ENCODE measurements around the gene ACAN. TPM values are rescaled to one million over a fixed set of nuclear protein-coding genes. Genes with fewer than 3 reads are reported as not detected.

The ACAN gene
- total and polyA plus RNA-seq, 9 of the 15 experiments (the other 6 are each of a cell fraction or from before 2014, with no cell fraction given) = not detected

- peak; percentile 81; the same call in 1 of the 2 replicates for TF ChIP-seq ZNF583 (CRISPR knock-in tag; IDR thresholded peaks at IDR 0.05)
- peak in 1 of 2 experiments; percentile 77; a peak in 1 of 4 replicates for TF ChIP-seq TEAD1 (CRISPR knock-in tag; IDR thresholded peaks at IDR 0.05)
- TF ChIP-seq ZBTB34 (CRISPR knock-in tag; IDR thresholded peaks at IDR 0.05) = peak; percentile 81; the same call in 1 of the 2 replicates
- no peak for TF ChIP-seq ZNF354B (CRISPR knock-in tag; IDR thresholded peaks at IDR 0.05)
- TF ChIP-seq ZNF589 (CRISPR knock-in tag; IDR thresholded peaks at IDR 0.05; ENCODE audit: low read depth) = peak; percentile 88
- TF ChIP-seq SNRNP70 (optimal IDR thresholded peaks at IDR 0.05; ENCODE audit: low read depth, low read length) = no peak
- no peak for TF ChIP-seq MCM5 (IDR thresholded peaks at IDR 0.05; ENCODE audit: low read depth)
- peak; percentile 97 for TF ChIP-seq ZBTB5 (IDR thresholded peaks at IDR 0.05)
- TF ChIP-seq C11orf30 (IDR thresholded peaks at IDR 0.05; ENCODE audit: low read depth) = peak; percentile 93
- TF ChIP-seq XRCC4 (IDR thresholded peaks at IDR 0.05; ENCODE audit: extremely low read depth, insufficient read depth, insufficient read length) = no peak
- peak; percentile 67 for TF ChIP-seq DPF2 (IDR thresholded peaks at IDR 0.05)
- TF ChIP-seq KLF6 (CRISPR knock-in tag; IDR thresholded peaks at IDR 0.05; ENCODE audit: borderline replicate concordance) = peak; percentile 87
- peak; percentile 98 for TF ChIP-seq DMBX1 (CRISPR knock-in tag; IDR thresholded peaks at IDR 0.05; ENCODE audit: borderline replicate concordance)
- TF ChIP-seq CUX1 (CRISPR knock-in tag; IDR thresholded peaks at IDR 0.05) = peak; percentile 90
- TF ChIP-seq FOXK2 (conservative IDR thresholded peaks at IDR 0.05 in 1 of 2, IDR thresholded peaks at IDR 0.05 in 1 of 2; ENCODE audit: low read depth in 2 of 2) = no peak
- TF ChIP-seq STAT5B (CRISPR knock-in tag; IDR thresholded peaks at IDR 0.05) = 0 out of 2 replicates have a peak, but pooled peaks have one; percentile 41
- TF ChIP-seq ILK (tag; IDR thresholded peaks at IDR 0.05; ENCODE audit: borderline replicate concordance, low read depth) = peak; percentile 69; the same call in 1 of the 2 replicates
- no peak for TF ChIP-seq ZNF740 (CRISPR knock-in tag; IDR thresholded peaks at IDR 0.05)
- TF ChIP-seq ZNF740 (tag; IDR thresholded peaks at IDR 0.05) = peak in 1 of 2 experiments; percentile 90; a peak in 2 of 4 replicates
Observed at GRCh38 chr15:88920186-88920891, 117.1 kb downstream of the ACAN start (continued).

All from K562 (cell line).